Aorta (tissue), 5 donors: ENCODE results near the gene CDC42EP3. TPM values are rescaled to one million over a fixed set of nuclear protein-coding genes. Genes with fewer than 3 reads are reported as not detected.
A peak's percentile ranks its signal among the peaks of the same experiment; 100 is the strongest.

Experiments
- ATAC-seq: fragments of 200-7000 bp; cut with Tn5 transposase; one replicate; pipeline ENCODE4 v1.9.1; 2022; ENCODE audit warnings: moderate library complexity; ENCODE audit not compliant: low FRiP score
- DNase-seq, 2 donors: peaks; one replicate each; pipeline ENCODE4 v3.0.0-alpha.2; 2020
- H3K27ac ChIP-seq, 2 donors: one replicate each; pipeline ENCODE4 v1.5.1; 2013; ENCODE audit warnings: low read length in 2 of 2, mild to moderate bottlenecking in 2 of 2, moderate library complexity in 2 of 2, control low read depth in 1 of 2, inconsistent platforms in 1 of 2, low read depth in 1 of 2
- H3K27me3 ChIP-seq, 2 donors: one replicate each; pipeline ENCODE4 v1.6.1; 2013; ENCODE audit warnings: control low read depth in 1 of 2, low read length in 1 of 2, mild to moderate bottlenecking in 1 of 2, moderate library complexity in 1 of 2; ENCODE audit not compliant: insufficient read depth in 2 of 2, control insufficient read depth in 1 of 2
- H3K36me3 ChIP-seq, 2 donors: one replicate each; pipeline ENCODE4 v1.6.1; 2013; ENCODE audit warnings: control low read depth in 1 of 2, low read length in 1 of 2, mild to moderate bottlenecking in 1 of 2; ENCODE audit not compliant: insufficient read depth in 2 of 2, control insufficient read depth in 1 of 2
- H3K4me1 ChIP-seq, 2 donors: one replicate each; pipeline ENCODE4 v1.6.1; 2013; ENCODE audit warnings: low read length in 2 of 2, control low read depth in 1 of 2, mild to moderate bottlenecking in 1 of 2, moderate library complexity in 1 of 2; ENCODE audit not compliant: insufficient read depth in 2 of 2, control insufficient read depth in 1 of 2
- H3K4me3 ChIP-seq, 2 donors: one replicate each; pipeline ENCODE4 v1.5.1; 2013; ENCODE audit warnings: low read length in 2 of 2, control low read depth in 1 of 2, mild to moderate bottlenecking in 1 of 2
- H3K9me3 ChIP-seq: one replicate; pipeline ENCODE4 v1.6.1; 2013; ENCODE audit warnings: mild to moderate bottlenecking, low read length; ENCODE audit not compliant: control insufficient read depth
- WGBS, 2 donors: extraction: QIAGEN DNeasy Blood & Tissue Kit; methylation state at CpG; one replicate each; pipeline ENCODE4 v1.1.7; 2013; 5-methylcytosine and 5-hydroxymethylcytosine counted together
- intact Hi-C, 2 donors: fragments of 100-400 bp; cut with DNase I; formaldehyde crosslinking; loops; one replicate each; pipeline versions ENCODE4 v1.14.2 to v1.15.0; 2022
- polyA plus RNA-seq, 2 donors: library from polyadenylated mRNA; stranded (reverse); fragments of 200-250 nt; gene quantifications; one replicate each; pipeline ENCODE4 v1.2.3, GENCODE V29; 2013
- total RNA-seq, 2 donors: library from RNA; stranded (reverse); fragmentation: NEBNext Ultra II Directional; extraction: Animal tissue kit (Norgen Biotek cat#: 25700); gene quantifications; one replicate each; pipeline ENCODE4 v1.2.1, GENCODE V29; 2021
- donor health status: healthy with polysubstance abuse.
- donor health status: Bipolar disorder and iron deficiency.
- donor health status: DM: no; HTN: no; CAD: no.
- donor health status: DM: no; HTN: no; CAD: no.
- donor health status: DM: yes; HTN: yes; CAD: no.

CDC42EP3 gene
- total and polyA plus RNA-seq, 4 donors = 12.6 to 94.8 (median 41.5) TPM

- H3K4me1 ChIP-seq = peaks cover 6 to 31% of the 10 kb centered on the region in 2 donors
Measured at GRCh38 chr2:37656512-37657423, 14.7 kb downstream of the CDC42EP3 start.

GRCh38 chr2:37654932-37655841, 16.3 kb downstream of the CDC42EP3 start:
- ATAC-seq (no peak), DNase-seq (no peak)
- 37 to 47% methylated on average over 7 of the region's 7 CpGs for WGBS, 2 donors
- Histone ChIP-seq H3K9me3 (no peaks in the 10 kb centered on the region), H3K27ac (peak overlapping the region in 1 of 2 donors; percentile 16), H3K4me1 (peaks cover 6 to 27% of the 10 kb centered on the region in 2 donors), H3K36me3 (peaks cover 0 to 2% of the 10 kb centered on the region in 2 donors), H3K4me3 (no peak overlapping the region), H3K27me3 (no peaks in the 10 kb centered on the region)
- intact Hi-C loops = no loop called here

More at GRCh38 chr2:37656512-37657423, 14.7 kb downstream of the CDC42EP3 start:
- intact Hi-C loops = no loop called here
- H3K36me3 ChIP-seq = peaks cover 0 to 2% of the 10 kb centered on the region in 2 donors
- H3K4me3 ChIP-seq = no peak overlapping the region
- H3K9me3 ChIP-seq = no peaks in the 10 kb centered on the region
- DNase-seq (no peak), ATAC-seq (no peak)
- 30 to 42% methylated on average over 11 of the region's 11 CpGs for WGBS, 2 donors
- no peaks in the 10 kb centered on the region for H3K27me3 ChIP-seq
- H3K27ac ChIP-seq = peak overlapping the region in 1 of 2 donors; percentile 70

- Histone ChIP-seq H3K36me3 (no peaks in the 10 kb centered on the region), H3K27ac (peak overlapping the region; percentile 9 to 80), H3K4me3 (no peak overlapping the region), H3K4me1 (peaks cover 6 to 22% of the 10 kb centered on the region in 2 donors), H3K9me3 (no peaks in the 10 kb centered on the region), H3K27me3 (no peaks in the 10 kb centered on the region)
- DNase-seq (no peak), ATAC-seq (no peak)
- WGBS, 2 donors = 68 to 75% methylated on average over 8 of the region's 8 CpGs
- intact Hi-C loops = no loop called here
Measured at GRCh38 chr2:37654419-37654818, 17.0 kb downstream of the CDC42EP3 start.

GRCh38 chr2:37653805-37654378, 17.6 kb downstream of the CDC42EP3 start:
- no peaks in the 10 kb centered on the region for H3K27me3 ChIP-seq
- peaks cover 6 to 19% of the 10 kb centered on the region in 2 donors for H3K4me1 ChIP-seq
- H3K36me3 ChIP-seq = no peaks in the 10 kb centered on the region
- no peak overlapping the region for H3K4me3 ChIP-seq
- DNase-seq = peak; percentile 77 to 81
- no peaks in the 10 kb centered on the region for H3K9me3 ChIP-seq
- ATAC-seq = peak; percentile 39
- intact Hi-C loops = no loop called here
- WGBS, 2 donors = 23 to 25% methylated on average over 14 of the region's 14 CpGs
- H3K27ac ChIP-seq = peak overlapping the region; percentile 25 to 80

- Histone ChIP-seq H3K27ac (peak overlapping the region; percentile 35 to 79), H3K36me3 (no peaks in the 10 kb centered on the region), H3K9me3 (no peaks in the 10 kb centered on the region), H3K27me3 (no peaks in the 10 kb centered on the region), H3K4me1 (peaks cover 6 to 19% of the 10 kb centered on the region in 2 donors), H3K4me3 (no peak overlapping the region)
- ATAC-seq = no peak
- no peak for DNase-seq
- intact Hi-C loops = no loop called here
- 14 to 19% methylated on average over 6 of the region's 6 CpGs for WGBS, 2 donors
Measured at GRCh38 chr2:37653093-37653492, 18.3 kb downstream of the CDC42EP3 start.

GRCh38 chr2:37652199-37652640, 19.2 kb downstream of the CDC42EP3 start:
- peaks cover 6 to 11% of the 10 kb centered on the region in 2 donors for H3K4me1 ChIP-seq
- no peak overlapping the region for H3K27ac ChIP-seq
- 76 to 77% methylated on average over 5 of the region's 5 CpGs for WGBS, 2 donors
- no peaks in the 10 kb centered on the region for H3K36me3 ChIP-seq
- no peak overlapping the region for H3K4me3 ChIP-seq
- no peaks in the 10 kb centered on the region for H3K27me3 ChIP-seq
- intact Hi-C loops = no loop called here
- peak in 1 of 2 donors; percentile 54 for DNase-seq
- ATAC-seq = no peak
- no peaks in the 10 kb centered on the region for H3K9me3 ChIP-seq

GRCh38 chr2:37650548-37651093, 20.8 kb downstream of the CDC42EP3 start:
- no peak for ATAC-seq
- Histone ChIP-seq H3K4me1 (peaks cover 0 to 10% of the 10 kb centered on the region in 2 donors), H3K36me3 (peaks cover 0 to 2% of the 10 kb centered on the region in 2 donors), H3K4me3 (no peak overlapping the region), H3K27ac (peak overlapping the region in 1 of 2 donors; percentile 34), H3K27me3 (no peaks in the 10 kb centered on the region), H3K9me3 (no peaks in the 10 kb centered on the region)
- intact Hi-C loops = no loop called here
- 78 to 90% methylated on average over 3 of the region's 3 CpGs for WGBS, 2 donors
- DNase-seq = no peak

- no peak overlapping the region for H3K4me3 ChIP-seq
- peaks cover 0 to 2% of the 10 kb centered on the region in 2 donors for H3K36me3 ChIP-seq
- H3K27ac ChIP-seq = peak overlapping the region in 1 of 2 donors; percentile 52
- H3K27me3 ChIP-seq = no peaks in the 10 kb centered on the region
- no peaks in the 10 kb centered on the region for H3K9me3 ChIP-seq
- DNase-seq (no peak), ATAC-seq (no peak)
- intact Hi-C loops = no loop called here
- WGBS, 2 donors = 56 to 69% methylated on average over 3 of the region's 3 CpGs
- peaks cover 0 to 5% of the 10 kb centered on the region in 2 donors for H3K4me1 ChIP-seq
Measured at GRCh38 chr2:37649518-37649917, 21.9 kb downstream of the CDC42EP3 start.
